Suprapubic skin (tissue), 4 donors: ENCODE data around the gene ANGEL2. TPM values are rescaled to one million over a fixed set of nuclear protein-coding genes. Genes with fewer than 3 reads are reported as not detected.

Source experiments
- DNase-seq, 2 donors: peaks; one replicate each; pipeline ENCODE4 v3.0.0-alpha.2; 2019; ENCODE audit warnings: low spot score in 2 of 2
- H3K27ac ChIP-seq: fragments of 200-600 bp; sonication (generic); one replicate; pipeline ENCODE4 v1.5.1; 2019
- H3K27me3 ChIP-seq: fragments of 200-600 bp; sonication (generic); one replicate; pipeline ENCODE4 v1.5.1; 2019
- H3K36me3 ChIP-seq: fragments of 200-600 bp; sonication (generic); one replicate; pipeline ENCODE4 v1.5.1; 2019
- H3K4me1 ChIP-seq: fragments of 200-600 bp; sonication (generic); one replicate; pipeline ENCODE4 v1.5.1; 2019
- H3K4me3 ChIP-seq: fragments of 200-600 bp; sonication (generic); one replicate; pipeline ENCODE4 v1.5.1; 2019; ENCODE audit warnings: mild to moderate bottlenecking
- H3K9me3 ChIP-seq: fragments of 200-600 bp; sonication (generic); one replicate; pipeline ENCODE4 v1.5.1; 2019
- CTCF ChIP-seq, 2 donors: fragments of 200-600 bp in 1 of 2; fragments of 450-650 bp in 1 of 2; sonication (generic) in 1 of 2; IDR thresholded peaks; one replicate each; pipeline ENCODE4 v1.5.1; 2016 to 2019; ENCODE audit warnings: antibody characterized with exemption in 2 of 2, mild to moderate bottlenecking in 1 of 2, moderate library complexity in 1 of 2
- EP300 ChIP-seq: sonication (generic); formaldehyde crosslinking; IDR thresholded peaks from one replicate; pipeline ENCODE4 v1.6.1; 2017; ENCODE audit warnings: antibody characterized with exemption
- POLR2A ChIP-seq, 2 donors: fragments of 450-650 bp; IDR thresholded peaks; one replicate each; pipeline ENCODE4 v1.6.1; 2017; ENCODE audit warnings: antibody characterized with exemption in 2 of 2, mild to moderate bottlenecking in 2 of 2, moderate library complexity in 2 of 2
- POLR2AphosphoS5 ChIP-seq, 3 donors: sonication (generic); formaldehyde crosslinking; IDR thresholded peaks; one replicate each; pipeline ENCODE4 v1.6.1; 2017; ENCODE audit warnings: antibody characterized with exemption in 3 of 3
- whole genome bisulfite sequencing: methylation state at CpG from one replicate; pipeline ENCODE4 v1.1.5; 2018; 5-methylcytosine and 5-hydroxymethylcytosine counted together
- total RNA-seq, 4 donors: library from RNA; depleted of rRNA; stranded (reverse); fragments of >200 nt; gene quantifications; one replicate each; pipeline ENCODE4 v1.1.0, GENCODE V29; 2016

The ANGEL2 gene
- total RNA-seq, 4 donors from 2014 or later, result 27.9 to 116 (median 36.0) TPM

- DNase-seq, result no peak
- no peaks in the 10 kb centered on the region for H3K9me3 ChIP-seq
- no peak overlapping the region for H3K4me3 ChIP-seq
- no peaks in the 10 kb centered on the region for H3K4me1 ChIP-seq
- no peaks in the 10 kb centered on the region for H3K36me3 ChIP-seq
- TF ChIP-seq POLR2A (IDR thresholded peaks at IDR 0.05) (no peak), CTCF (IDR thresholded peaks at IDR 0.05) (no peak), POLR2AphosphoS5 (IDR thresholded peaks at IDR 0.05) (no peak), EP300 (no peak)
- 78% methylated on average over 4 of the region's 4 CpGs for WGBS
- no peak overlapping the region for H3K27ac ChIP-seq
- H3K27me3 ChIP-seq, result no peaks in the 10 kb centered on the region
Observed at GRCh38 chr1:212973426-212973825, 42.2 kb downstream of the ANGEL2 start.

GRCh38 chr1:212971312-212971711 lies 44.4 kb downstream of the ANGEL2 start:
- no peak for TF ChIP-seq POLR2AphosphoS5 (IDR thresholded peaks at IDR 0.05)
- no peak for TF ChIP-seq CTCF (IDR thresholded peaks at IDR 0.05)
- no peak for TF ChIP-seq POLR2A (IDR thresholded peaks at IDR 0.05)
- TF ChIP-seq EP300, result no peak
- H3K36me3 ChIP-seq, result no peaks in the 10 kb centered on the region
- no peaks in the 10 kb centered on the region for H3K27me3 ChIP-seq
- no peak for DNase-seq
- 91% methylated on average over 5 of the region's 5 CpGs for WGBS
- H3K4me1 ChIP-seq, result no peaks in the 10 kb centered on the region
- H3K4me3 ChIP-seq, result no peak overlapping the region
- no peaks in the 10 kb centered on the region for H3K9me3 ChIP-seq
- H3K27ac ChIP-seq, result no peak overlapping the region

- no peak overlapping the region for H3K27ac ChIP-seq
- no peaks in the 10 kb centered on the region for H3K27me3 ChIP-seq
- H3K9me3 ChIP-seq, result no peaks in the 10 kb centered on the region
- 55% methylated on average over 4 of the region's 4 CpGs for WGBS
- DNase-seq, result no peak
- H3K4me3 ChIP-seq, result no peak overlapping the region
- H3K36me3 ChIP-seq, result no peaks in the 10 kb centered on the region
- H3K4me1 ChIP-seq, result no peaks in the 10 kb centered on the region
- TF ChIP-seq CTCF (IDR thresholded peaks at IDR 0.05) (no peak), POLR2A (IDR thresholded peaks at IDR 0.05) (no peak), POLR2AphosphoS5 (IDR thresholded peaks at IDR 0.05) (no peak), EP300 (no peak)
Observed at GRCh38 chr1:212970085-212970484, 45.6 kb downstream of the ANGEL2 start.

GRCh38 chr1:212968368-212968863 lies 47.3 kb downstream of the ANGEL2 start:
- DNase-seq, result no peak
- 73% methylated on average over 3 of the region's 3 CpGs for WGBS
- no peaks in the 10 kb centered on the region for H3K27me3 ChIP-seq
- H3K4me3 ChIP-seq, result no peak overlapping the region
- no peak overlapping the region for H3K27ac ChIP-seq
- no peaks in the 10 kb centered on the region for H3K36me3 ChIP-seq
- H3K4me1 ChIP-seq, result no peaks in the 10 kb centered on the region
- no peaks in the 10 kb centered on the region for H3K9me3 ChIP-seq
- TF ChIP-seq POLR2A (IDR thresholded peaks at IDR 0.05), result no peak
- no peak for TF ChIP-seq CTCF (IDR thresholded peaks at IDR 0.05)
- TF ChIP-seq EP300, result no peak
- no peak for TF ChIP-seq POLR2AphosphoS5 (IDR thresholded peaks at IDR 0.05)

GRCh38 chr1:212967801-212968200 lies 47.9 kb downstream of the ANGEL2 start:
- TF ChIP-seq CTCF (IDR thresholded peaks at IDR 0.05) (peak in 1 of 2 donors; percentile 25), EP300 (no peak), POLR2A (IDR thresholded peaks at IDR 0.05) (no peak), POLR2AphosphoS5 (IDR thresholded peaks at IDR 0.05) (no peak)
- no peak for DNase-seq
- 70% methylated on average over 8 of the region's 8 CpGs for WGBS
- Histone ChIP-seq H3K27me3 (no peaks in the 10 kb centered on the region), H3K27ac (no peak overlapping the region), H3K4me3 (no peak overlapping the region), H3K36me3 (peaks cover 3% of the 10 kb centered on the region), H3K9me3 (no peaks in the 10 kb centered on the region), H3K4me1 (no peaks in the 10 kb centered on the region)
